Neural cell (in vitro differentiated cells): ENCODE data around the gene NCOA7. TPM values are rescaled to one million over a fixed set of nuclear protein-coding genes. Genes with fewer than 3 reads are reported as not detected.

Source experiments
- H2AFZ ChIP-seq: fragments of 200-600, 300-800 bp; sonication (generic), shearing (Covaris generic); 2 replicates; pipeline ENCODE4 v1.6.0; 2014; ENCODE audit warnings: low read depth, mild to moderate bottlenecking, antibody characterized with exemption, low read length, moderate library complexity
- H3F3A ChIP-seq: fragments of 200-600 bp; shearing (Covaris generic); 2 replicates; pipeline ENCODE4 v1.6.1; 2016; ENCODE audit warnings: mild to moderate bottlenecking, moderate library complexity, mixed read lengths, antibody characterized with exemption, low read length; ENCODE audit not compliant: insufficient read depth, poor library complexity, severe bottlenecking
- H3K27ac ChIP-seq: fragments of 200-600, 300-800 bp; sonication (generic), shearing (Covaris generic); 2 replicates; pipeline ENCODE4 v1.5.1; 2014; ENCODE audit warnings: mild to moderate bottlenecking, low read length, moderate library complexity
- H3K27me3 ChIP-seq: fragments of 300-800, 200-600 bp; sonication (generic), shearing (Covaris generic); 2 replicates; pipeline ENCODE4 v1.6.0; 2014; ENCODE audit warnings: mild to moderate bottlenecking, low read depth, low read length, moderate library complexity; ENCODE audit not compliant: insufficient read depth
- H3K36me3 ChIP-seq: fragments of 300-800, 200-600 bp; sonication (generic), shearing (Covaris generic); 2 replicates; pipeline ENCODE4 v1.5.1; 2014; ENCODE audit warnings: mild to moderate bottlenecking, antibody characterized with exemption, low read length, moderate library complexity; ENCODE audit not compliant: insufficient read depth
- H3K4me2 ChIP-seq: fragments of 300-800, 200-600 bp; sonication (generic), shearing (Covaris generic); 2 replicates; pipeline ENCODE4 v1.6.0; 2014; ENCODE audit warnings: mild to moderate bottlenecking, low read length
- H3K4me3 ChIP-seq: fragments of 300-800, 200-600 bp; sonication (generic), shearing (Covaris generic); 2 replicates; pipeline ENCODE4 v1.5.1; 2014; ENCODE audit warnings: mild to moderate bottlenecking, low read length, moderate library complexity
- H3K79me2 ChIP-seq: fragments of 200-600 bp; shearing (Covaris generic); replicated peaks from 2 replicates; pipeline ENCODE4 v1.6.0; 2014; ENCODE audit warnings: mild to moderate bottlenecking, low read length, moderate library complexity; ENCODE audit not compliant: insufficient read depth
- H3K9ac ChIP-seq: fragments of 300-800, 200-600 bp; sonication (generic), shearing (Covaris generic); 2 replicates; pipeline ENCODE4 v1.6.1; 2016; ENCODE audit warnings: mild to moderate bottlenecking, low read length, mixed read lengths
- H3K9me2 ChIP-seq: fragments of 200-600 bp; shearing (Covaris generic); 2 replicates; pipeline ENCODE4 v1.6.1; 2016; ENCODE audit warnings: mild to moderate bottlenecking, low read length, mixed read lengths; ENCODE audit not compliant: insufficient read depth
- H3K9me3 ChIP-seq: fragments of 200-600, 300-800 bp; sonication (generic), shearing (Covaris generic); 2 replicates; pipeline ENCODE4 v1.6.1; 2016; ENCODE audit warnings: mild to moderate bottlenecking, mixed run types, low read length, moderate library complexity, mixed read lengths
- H4K20me1 ChIP-seq: fragments of 200-600 bp; shearing (Covaris generic); 2 replicates; pipeline ENCODE4 v1.6.1; 2016; ENCODE audit warnings: mild to moderate bottlenecking, mixed run types; ENCODE audit not compliant: insufficient read depth
- CTCF ChIP-seq: fragments of 450-650 bp; IDR thresholded peaks from 2 replicates; pipeline ENCODE4 v1.5.1; 2014; ENCODE audit warnings: antibody characterized with exemption, mild to moderate bottlenecking, moderate library complexity; ENCODE audit not compliant: poor library complexity, severe bottlenecking
- EP300 ChIP-seq: fragments of 450-650 bp; conservative IDR thresholded peaks from 2 replicates; pipeline ENCODE4 v1.6.1; 2014; ENCODE audit warnings: antibody characterized with exemption, mild to moderate bottlenecking, moderate library complexity; ENCODE audit not compliant: poor library complexity, severe bottlenecking
- EZH2 ChIP-seq: fragments of 200-600, 300-800 bp; shearing (Covaris generic), sonication (generic); IDR thresholded peaks from 2 replicates; pipeline ENCODE4 v1.6.1; 2014; ENCODE audit warnings: antibody characterized with exemption, low read length, borderline replicate concordance, mild to moderate bottlenecking; ENCODE audit not compliant: insufficient read depth, poor library complexity, severe bottlenecking
- MXI1 ChIP-seq: fragments of 450-650 bp; conservative IDR thresholded peaks from 2 replicates; pipeline ENCODE4 v1.6.1; 2014; ENCODE audit warnings: antibody characterized with exemption, mild to moderate bottlenecking; ENCODE audit not compliant: poor library complexity, severe bottlenecking
- POLR2AphosphoS5 ChIP-seq: IDR thresholded peaks from 2 replicates; pipeline ENCODE4 v1.6.1; 2012
- RAD21 ChIP-seq: fragments of 450-650 bp; conservative IDR thresholded peaks from 2 replicates; pipeline ENCODE4 v1.6.1; 2014; ENCODE audit warnings: antibody characterized with exemption, mild to moderate bottlenecking, moderate library complexity
- REST ChIP-seq: IDR thresholded peaks from 2 replicates; pipeline ENCODE4 v1.6.1; 2012; ENCODE audit warnings: borderline replicate concordance
- SMC3 ChIP-seq: fragments of 450-650 bp; conservative IDR thresholded peaks from 2 replicates; pipeline ENCODE4 v1.6.1; 2014; ENCODE audit warnings: antibody characterized with exemption, mild to moderate bottlenecking, moderate library complexity; ENCODE audit not compliant: poor library complexity
- TAF1 ChIP-seq: IDR thresholded peaks from 2 replicates; pipeline ENCODE4 v1.6.1; 2012; ENCODE audit warnings: low read depth
- polyA plus RNA-seq: library from polyadenylated mRNA; depleted of rRNA; stranded (reverse); fragments of >200 nt; gene quantifications from 2 replicates; pipeline ENCODE4 v1.2.3, GENCODE V29; 2014

The NCOA7 gene
- polyA plus RNA-seq, 1 donor from 2014 or later: 17.1 TPM

- Histone ChIP-seq H3F3A (no peaks in the 10 kb centered on the region), H4K20me1 (no peaks in the 10 kb centered on the region), H3K36me3 (no peaks in the 10 kb centered on the region), H3K27me3 (no peaks in the 10 kb centered on the region), H3K27ac (no peak overlapping the region), H3K4me3 (no peak overlapping the region), H3K4me2 (no peak overlapping the region), H3K9me2 (no peaks in the 10 kb centered on the region), H3K9ac (no peak overlapping the region), H2AFZ (no peak overlapping the region), H3K9me3 (no peaks in the 10 kb centered on the region), H3K79me2 (peaks cover 12% of the 10 kb centered on the region)
- TF ChIP-seq REST: no peak
- TF ChIP-seq TAF1: no peak
- peak; percentile 46 for TF ChIP-seq CTCF
- no peak for TF ChIP-seq EZH2
- peak; percentile 60 for TF ChIP-seq RAD21
- no peak for TF ChIP-seq POLR2AphosphoS5
- peak; percentile 54 for TF ChIP-seq SMC3
- TF ChIP-seq EP300: no peak
- no peak for TF ChIP-seq MXI1
Observed at GRCh38 chr6:125953502-125953875, 162.7 kb downstream of the NCOA7 start.

- Histone ChIP-seq H2AFZ (no peak overlapping the region), H3K79me2 (peaks cover 25% of the 10 kb centered on the region), H3K9ac (no peak overlapping the region), H3K27me3 (no peaks in the 10 kb centered on the region), H4K20me1 (no peaks in the 10 kb centered on the region), H3K4me2 (no peak overlapping the region), H3K27ac (no peak overlapping the region), H3K36me3 (no peaks in the 10 kb centered on the region), H3K4me3 (no peak overlapping the region), H3F3A (no peaks in the 10 kb centered on the region), H3K9me2 (no peaks in the 10 kb centered on the region), H3K9me3 (no peaks in the 10 kb centered on the region)
- TF ChIP-seq RAD21 (no peak), MXI1 (no peak), REST (no peak), POLR2AphosphoS5 (no peak), EZH2 (no peak), SMC3 (no peak), TAF1 (no peak), CTCF (no peak), EP300 (no peak)
Observed at GRCh38 chr6:125954735-125955339, 164.1 kb downstream of the NCOA7 start.
